ENCODE results near the gene PHF2. TPM values are rescaled to one million over a fixed set of nuclear protein-coding genes. Genes with fewer than 3 reads are reported as not detected.

The PHF2 gene
- total RNA-seq, 2 donors from 2014 or later: 22.7 to 23.4 TPM

DNA sequence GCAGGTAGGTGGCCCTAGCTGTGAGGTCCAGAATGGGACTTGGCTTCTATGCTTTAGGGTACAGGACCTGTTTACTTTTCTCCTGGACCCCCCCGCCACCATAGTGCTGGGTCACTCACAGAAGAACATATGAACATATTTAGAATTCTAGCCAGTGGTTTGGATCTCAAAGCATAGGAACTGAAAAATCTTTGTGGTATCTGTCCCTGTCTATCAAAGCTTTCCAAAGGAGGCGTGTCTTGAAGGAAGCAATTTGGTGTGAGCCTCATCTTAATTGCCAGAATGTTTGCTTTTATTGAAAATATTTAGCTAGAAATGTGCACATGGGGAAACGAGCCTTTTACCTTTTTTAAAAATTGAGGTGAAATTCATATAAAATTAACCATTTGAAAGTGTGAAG lies 6.2 kb downstream of the PHF2 start:
- intact Hi-C loops (cut with DNase I): no loop called here
- TF ChIP-seq, protein P1, sequence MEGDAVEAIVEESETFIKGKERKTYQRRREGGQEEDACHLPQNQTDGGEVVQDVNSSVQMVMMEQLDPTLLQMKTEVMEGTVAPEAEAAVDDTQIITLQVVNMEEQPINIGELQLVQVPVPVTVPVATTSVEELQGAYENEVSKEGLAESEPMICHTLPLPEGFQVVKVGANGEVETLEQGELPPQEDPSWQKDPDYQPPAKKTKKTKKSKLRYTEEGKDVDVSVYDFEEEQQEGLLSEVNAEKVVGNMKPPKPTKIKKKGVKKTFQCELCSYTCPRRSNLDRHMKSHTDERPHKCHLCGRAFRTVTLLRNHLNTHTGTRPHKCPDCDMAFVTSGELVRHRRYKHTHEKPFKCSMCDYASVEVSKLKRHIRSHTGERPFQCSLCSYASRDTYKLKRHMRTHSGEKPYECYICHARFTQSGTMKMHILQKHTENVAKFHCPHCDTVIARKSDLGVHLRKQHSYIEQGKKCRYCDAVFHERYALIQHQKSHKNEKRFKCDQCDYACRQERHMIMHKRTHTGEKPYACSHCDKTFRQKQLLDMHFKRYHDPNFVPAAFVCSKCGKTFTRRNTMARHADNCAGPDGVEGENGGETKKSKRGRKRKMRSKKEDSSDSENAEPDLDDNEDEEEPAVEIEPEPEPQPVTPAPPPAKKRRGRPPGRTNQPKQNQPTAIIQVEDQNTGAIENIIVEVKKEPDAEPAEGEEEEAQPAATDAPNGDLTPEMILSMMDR (IDR thresholded peaks at IDR 0.05): no peak
- Histone ChIP-seq H3K9ac (ENCODE audit: low read depth in 2 of 2, low read length in 2 of 2) (peak overlapping the region in 1 of 2 donors; percentile 38), H3K4me3 (no peak overlapping the region), H3K27me3 (no peaks in the 10 kb centered on the region), H3K27ac (no peak overlapping the region), H3K36me3 (no peaks in the 10 kb centered on the region), H3K9me3 (no peaks in the 10 kb centered on the region), H3K4me1 (peaks cover 13% of the 10 kb centered on the region)
- no peak for DNase-seq

DNA sequence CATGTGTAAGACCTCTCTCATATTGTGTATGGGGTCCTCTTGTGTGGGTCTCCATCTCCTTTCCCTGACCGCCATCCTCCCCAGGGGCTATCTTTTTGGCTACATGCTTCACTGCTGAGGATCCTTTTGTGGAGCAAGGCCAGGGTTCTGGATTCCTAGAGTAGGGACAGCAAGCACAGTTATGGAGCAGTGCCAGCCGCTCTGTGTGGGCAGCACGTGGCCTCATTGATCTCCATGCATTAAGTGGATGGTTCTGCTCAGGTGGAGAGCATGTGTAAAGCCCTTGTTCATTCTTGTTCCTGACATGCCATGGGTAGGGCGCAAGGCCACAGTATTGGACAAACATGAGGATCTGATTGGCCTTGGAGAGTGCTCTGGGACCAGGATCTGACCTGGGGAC lies 8.9 kb downstream of the PHF2 start:
- intact Hi-C loops (cut with DNase I): no loop called here
- no peak overlapping the region for H3K4me3 ChIP-seq
- peaks cover 13% of the 10 kb centered on the region for H3K4me1 ChIP-seq
- H3K27ac ChIP-seq: no peak overlapping the region
- no peaks in the 10 kb centered on the region for H3K27me3 ChIP-seq
- H3K36me3 ChIP-seq: no peaks in the 10 kb centered on the region
- no peak overlapping the region for H3K9ac ChIP-seq (ENCODE audit: low read depth in 2 of 2, low read length in 2 of 2)
- DNase-seq: no peak
- TF ChIP-seq, protein P1 (IDR thresholded peaks at IDR 0.05): no peak
- no peaks in the 10 kb centered on the region for H3K9me3 ChIP-seq

DNA sequence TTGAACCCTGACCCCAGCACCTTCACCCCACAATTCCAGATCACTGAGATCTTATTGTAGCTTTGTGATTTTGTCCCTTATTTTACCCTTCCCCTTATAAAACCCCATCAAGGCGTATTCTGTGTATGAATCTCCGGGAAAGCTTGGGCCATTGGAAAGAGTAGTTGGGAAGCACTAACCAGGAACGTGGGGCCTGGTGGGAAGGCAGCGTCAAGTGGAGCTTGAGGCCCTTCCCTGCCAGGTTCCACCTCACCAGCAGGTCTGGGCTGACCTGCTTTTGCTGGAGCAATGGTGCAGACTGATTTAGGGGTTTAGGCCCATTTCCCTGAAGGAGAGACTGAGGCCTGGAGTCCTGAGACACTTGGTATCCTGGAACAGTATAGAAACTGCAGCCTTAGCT lies 9.3 kb downstream of the PHF2 start:
- intact Hi-C loops (cut with DNase I): no loop called here
- TF ChIP-seq, protein P1 (IDR thresholded peaks at IDR 0.05): no peak
- H3K4me1 ChIP-seq: peaks cover 13% of the 10 kb centered on the region
- no peaks in the 10 kb centered on the region for H3K36me3 ChIP-seq
- no peak for DNase-seq
- H3K27ac ChIP-seq: no peak overlapping the region
- no peaks in the 10 kb centered on the region for H3K9me3 ChIP-seq
- no peaks in the 10 kb centered on the region for H3K27me3 ChIP-seq
- no peak overlapping the region for H3K4me3 ChIP-seq
- no peak overlapping the region for H3K9ac ChIP-seq (ENCODE audit: low read depth in 2 of 2, low read length in 2 of 2)

DNA sequence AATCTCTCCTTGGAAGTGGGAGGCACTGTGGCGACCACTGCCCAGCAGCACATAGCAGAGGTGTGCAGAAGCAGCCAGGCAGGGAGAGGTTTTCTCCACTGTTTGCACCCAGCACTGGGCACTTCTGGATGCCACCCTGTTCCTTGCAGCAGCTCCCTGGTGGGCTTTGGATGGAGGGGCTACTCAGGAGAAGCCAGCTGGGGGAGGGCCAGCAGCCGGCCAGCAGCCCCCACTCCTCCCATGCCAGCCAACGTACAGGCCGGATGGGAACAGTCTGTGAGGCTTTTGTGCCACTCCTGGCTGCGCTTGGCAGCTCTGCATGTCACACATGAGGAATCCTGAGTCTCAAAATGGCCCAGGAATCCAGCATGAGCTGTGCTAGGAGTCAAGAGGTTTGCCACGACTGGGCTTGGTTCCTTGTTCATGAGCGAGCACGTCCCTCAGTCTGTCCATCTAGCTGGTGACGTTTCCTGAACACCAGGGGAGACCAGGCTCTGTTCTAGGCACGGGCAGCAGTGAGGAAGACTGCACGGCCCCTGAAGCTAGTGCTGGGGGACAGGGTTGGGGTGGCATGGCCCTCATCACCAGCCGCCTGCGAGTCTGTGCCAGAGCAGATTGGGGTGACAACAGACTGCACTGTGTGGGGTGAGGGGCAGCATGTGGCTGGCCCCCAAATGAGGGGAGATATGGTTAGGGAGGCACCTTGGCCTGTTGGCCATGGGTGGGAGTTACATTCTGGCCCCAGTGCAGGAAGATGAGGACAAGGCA lies 10.1 kb downstream of the PHF2 start:
- TF ChIP-seq, protein P1 (IDR thresholded peaks at IDR 0.05): no peak
- Histone ChIP-seq H3K9me3 (no peaks in the 10 kb centered on the region), H3K4me1 (peaks cover 8% of the 10 kb centered on the region), H3K27me3 (no peaks in the 10 kb centered on the region), H3K4me3 (no peak overlapping the region), H3K9ac (ENCODE audit: low read depth in 2 of 2, low read length in 2 of 2) (no peak overlapping the region), H3K27ac (no peak overlapping the region), H3K36me3 (no peaks in the 10 kb centered on the region)
- intact Hi-C loops (cut with DNase I): no loop called here
- no peak for DNase-seq

DNA sequence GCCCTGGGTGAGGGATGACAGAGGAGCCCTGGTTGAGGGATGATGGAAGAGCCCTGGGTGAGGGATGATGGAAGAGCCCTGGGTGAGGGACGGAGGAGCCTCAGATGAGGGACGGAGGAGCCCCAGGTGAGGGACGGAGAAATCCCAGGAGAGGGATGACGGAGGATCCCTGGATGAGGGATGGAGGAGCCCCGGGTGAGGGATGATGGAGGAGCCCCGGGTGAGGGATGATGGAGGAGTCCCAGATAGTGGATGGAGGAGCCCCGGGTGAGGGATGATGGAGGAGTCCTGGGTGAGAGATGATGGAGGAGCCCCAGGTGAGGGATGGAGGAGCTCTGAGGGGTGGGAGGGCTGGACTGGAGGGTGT lies 10.9 kb downstream of the PHF2 start:
- peaks cover 3% of the 10 kb centered on the region for H3K4me1 ChIP-seq

More for the DNA sequence above, 10.9 kb downstream of the PHF2 start:
- H3K9ac ChIP-seq (ENCODE audit: low read depth in 2 of 2, low read length in 2 of 2): no peak overlapping the region
- H3K27ac ChIP-seq: no peak overlapping the region
- no peaks in the 10 kb centered on the region for H3K27me3 ChIP-seq
- no peak for DNase-seq
- H3K36me3 ChIP-seq: no peaks in the 10 kb centered on the region
- H3K4me3 ChIP-seq: no peak overlapping the region
- H3K9me3 ChIP-seq: no peaks in the 10 kb centered on the region
- TF ChIP-seq, protein P1 (IDR thresholded peaks at IDR 0.05): no peak
- intact Hi-C loops (cut with DNase I): no loop called here

All from colonic mucosa (tissue), 4 donors.